Measurements from ENCODE around the gene GPR183.
A peak's percentile ranks its signal among the peaks of the same experiment; 100 is the strongest.

The GPR183 gene

GRCh38 chr13:99311748-99312492 lies 4.7 kb upstream of the GPR183 start:
- H3K36me3 ChIP-seq (ENCODE audit: control insufficient read depth, insufficient read depth, low read length): no peaks in the 10 kb centered on the region
- no peak for TF ChIP-seq CTCF (IDR thresholded peaks at IDR 0.05; ENCODE audit: insufficient read depth, low read length, poor library complexity, severe bottlenecking)
- no peak for DNase-seq (ENCODE audit: extremely low read depth, insufficient read length)
- H3K4me3 ChIP-seq (replicated peaks; ENCODE audit: low read depth, low read length): no peak overlapping the region
- H3K27me3 ChIP-seq (replicated peaks; ENCODE audit: control insufficient read depth, insufficient read depth, low read length): no peaks in the 10 kb centered on the region

- H3K27me3 ChIP-seq (replicated peaks; ENCODE audit: control insufficient read depth, insufficient read depth, low read length): no peaks in the 10 kb centered on the region
- no peak for DNase-seq (ENCODE audit: extremely low read depth, insufficient read length)
- no peaks in the 10 kb centered on the region for H3K36me3 ChIP-seq (ENCODE audit: control insufficient read depth, insufficient read depth, low read length)
- no peak overlapping the region for H3K4me3 ChIP-seq (replicated peaks; ENCODE audit: low read depth, low read length)
- TF ChIP-seq CTCF (IDR thresholded peaks at IDR 0.05; ENCODE audit: insufficient read depth, low read length, poor library complexity, severe bottlenecking): no peak
Measured at GRCh38 chr13:99311137-99311536, 3.9 kb upstream of the GPR183 start.

- Histone ChIP-seq H3K36me3 (ENCODE audit: control insufficient read depth, insufficient read depth, low read length) (no peaks in the 10 kb centered on the region), H3K4me3 (replicated peaks; ENCODE audit: low read depth, low read length) (no peak overlapping the region), H3K27me3 (replicated peaks; ENCODE audit: control insufficient read depth, insufficient read depth, low read length) (no peaks in the 10 kb centered on the region)
- TF ChIP-seq CTCF (IDR thresholded peaks at IDR 0.05; ENCODE audit: insufficient read depth, low read length, poor library complexity, severe bottlenecking): no peak
- DNase-seq (ENCODE audit: extremely low read depth, insufficient read length): peak; percentile 51
Measured at GRCh38 chr13:99310382-99311031, 3.3 kb upstream of the GPR183 start.

GRCh38 chr13:99308471-99309087 lies 1.4 kb upstream of the GPR183 start:
- TF ChIP-seq CTCF (IDR thresholded peaks at IDR 0.05; ENCODE audit: insufficient read depth, low read length, poor library complexity, severe bottlenecking): no peak
- H3K27me3 ChIP-seq (replicated peaks; ENCODE audit: control insufficient read depth, insufficient read depth, low read length): no peaks in the 10 kb centered on the region
- DNase-seq (ENCODE audit: extremely low read depth, insufficient read length): no peak
- no peaks in the 10 kb centered on the region for H3K36me3 ChIP-seq (ENCODE audit: control insufficient read depth, insufficient read depth, low read length)
- no peak overlapping the region for H3K4me3 ChIP-seq (replicated peaks; ENCODE audit: low read depth, low read length)

GRCh38 chr13:99307648-99308339 lies 595 bp upstream of the GPR183 start:
- peak overlapping the region; percentile 38 for H3K4me3 ChIP-seq (replicated peaks; ENCODE audit: low read depth, low read length)
- H3K27me3 ChIP-seq (replicated peaks; ENCODE audit: control insufficient read depth, insufficient read depth, low read length): no peaks in the 10 kb centered on the region
- TF ChIP-seq CTCF (IDR thresholded peaks at IDR 0.05; ENCODE audit: insufficient read depth, low read length, poor library complexity, severe bottlenecking): no peak
- H3K36me3 ChIP-seq (ENCODE audit: control insufficient read depth, insufficient read depth, low read length): no peaks in the 10 kb centered on the region
- DNase-seq (ENCODE audit: extremely low read depth, insufficient read length): no peak
